HepG2 (cell line): ENCODE results near the gene DNAJC12. TPM values are rescaled to one million over a fixed set of nuclear protein-coding genes. Genes with fewer than 3 reads are reported as not detected.

Source experiments
- MBD4 ChIP-seq: IDR thresholded peaks from 2 replicates; pipeline ENCODE4 v1.6.1; 2012; ENCODE audit warnings: low read length, inconsistent platforms, borderline replicate concordance
- RARA ChIP-seq: IDR thresholded peaks from 2 replicates; pipeline ENCODE4 v1.6.1; 2016; ENCODE audit warnings: missing genetic modification reagents, missing compliant biosample characterization
- TAF15 ChIP-seq: fragments of 200-400 bp; formaldehyde crosslinking; IDR thresholded peaks from one replicate; pipeline ENCODE4 v1.6.1; 2018; ENCODE audit warnings: mild to moderate bottlenecking, low read depth, low read length; ENCODE audit not compliant: poor library complexity, severe bottlenecking
- TP53 ChIP-seq: sonication (generic); formaldehyde crosslinking; conservative IDR thresholded peaks from 2 replicates; pipeline ENCODE4 v1.4.0; 2020; ENCODE audit warnings: missing genetic modification reagents
- ZBTB40 ChIP-seq, 2 experiments: fragments of 450-650 bp in 1 of 2; sonication (generic) in 1 of 2; formaldehyde crosslinking in 1 of 2; IDR thresholded peaks; 2 replicates each; pipeline versions ENCODE4 v1.6.1 to v1.8.0; 2016 to 2022; ENCODE audit warnings: antibody characterized with exemption in 1 of 2, mild to moderate bottlenecking in 1 of 2, missing genetic modification reagents in 1 of 2
- ZNF180 ChIP-seq: sonication (generic); formaldehyde crosslinking; IDR thresholded peaks from 2 replicates; pipeline ENCODE4 v1.4.0; 2020; ENCODE audit warnings: low read depth, missing genetic modification reagents, borderline replicate concordance
- ZNF260 ChIP-seq: sonication (generic); formaldehyde crosslinking; IDR thresholded peaks from 2 replicates; pipeline ENCODE4 v1.4.0; 2020; ENCODE audit warnings: missing genetic modification reagents, low read depth, mild to moderate bottlenecking, borderline replicate concordance
- ZNF550 ChIP-seq: sonication (generic); formaldehyde crosslinking; IDR thresholded peaks from 2 replicates; pipeline ENCODE4 v1.4.0; 2020; ENCODE audit warnings: mild to moderate bottlenecking, missing genetic modification reagents, borderline replicate concordance
- ZNF572 ChIP-seq: sonication (generic); formaldehyde crosslinking; IDR thresholded peaks from 2 replicates; pipeline ENCODE4 v1.5.1; 2020; ENCODE audit warnings: mild to moderate bottlenecking, missing genetic modification reagents
- polyA plus RNA-seq, 8 experiments: library from polyadenylated mRNA; depleted of rRNA in 3 of 8; stranded (reverse) in 7 of 8; unstranded in 1 of 8; fragments of >200 nt; fragmentation: Illumina TruSeq in 4 of 8; extraction: Trizol in 4 of 8; gene quantifications; 2 replicates each; pipeline versions ENCODE4 v1.2.1 to v1.2.3, GENCODE V29; 2011 to 2016; ENCODE audit warnings: low read depth in 4 of 8, missing spikeins in 1 of 8, mixed read lengths in 1 of 8; ENCODE audit not compliant: insufficient read depth in 1 of 8
- total RNA-seq, 5 experiments: library from RNA; depleted of rRNA; stranded (reverse); fragments of >200 nt; fragmentation: Illumina TruSeq; extraction: Trizol; gene quantifications; 2 replicates each; pipeline ENCODE4 v1.2.3, GENCODE V29; 2016; ENCODE audit warnings: low read depth in 1 of 5
- TF ChIP-seq, protein P1 (sequence below): sonication (generic); formaldehyde crosslinking; IDR thresholded peaks from 2 replicates; pipeline ENCODE4 v1.9.0; 2021; ENCODE audit warnings: missing genetic modification reagents, borderline replicate concordance
- TF ChIP-seq, protein P2 (sequence below): sonication (generic); formaldehyde crosslinking; conservative IDR thresholded peaks from 2 replicates; pipeline ENCODE4 v1.4.0; 2020; ENCODE audit warnings: missing genetic modification reagents
- TF ChIP-seq, protein P3 (sequence below): sonication (generic); formaldehyde crosslinking; IDR thresholded peaks from 2 replicates; pipeline ENCODE4 v1.4.0; 2020; ENCODE audit warnings: missing genetic modification reagents

The DNAJC12 gene
- total and polyA plus RNA-seq, 2 of the 13 experiments (the other 11 are each of a cell fraction or from before 2014, with no cell fraction given), result 11.6 to 43.9 TPM

GRCh38 chr10:67843284-67843683 is 5.3 kb upstream of the DNAJC12 start (continued):
- TF ChIP-seq, protein P1, sequence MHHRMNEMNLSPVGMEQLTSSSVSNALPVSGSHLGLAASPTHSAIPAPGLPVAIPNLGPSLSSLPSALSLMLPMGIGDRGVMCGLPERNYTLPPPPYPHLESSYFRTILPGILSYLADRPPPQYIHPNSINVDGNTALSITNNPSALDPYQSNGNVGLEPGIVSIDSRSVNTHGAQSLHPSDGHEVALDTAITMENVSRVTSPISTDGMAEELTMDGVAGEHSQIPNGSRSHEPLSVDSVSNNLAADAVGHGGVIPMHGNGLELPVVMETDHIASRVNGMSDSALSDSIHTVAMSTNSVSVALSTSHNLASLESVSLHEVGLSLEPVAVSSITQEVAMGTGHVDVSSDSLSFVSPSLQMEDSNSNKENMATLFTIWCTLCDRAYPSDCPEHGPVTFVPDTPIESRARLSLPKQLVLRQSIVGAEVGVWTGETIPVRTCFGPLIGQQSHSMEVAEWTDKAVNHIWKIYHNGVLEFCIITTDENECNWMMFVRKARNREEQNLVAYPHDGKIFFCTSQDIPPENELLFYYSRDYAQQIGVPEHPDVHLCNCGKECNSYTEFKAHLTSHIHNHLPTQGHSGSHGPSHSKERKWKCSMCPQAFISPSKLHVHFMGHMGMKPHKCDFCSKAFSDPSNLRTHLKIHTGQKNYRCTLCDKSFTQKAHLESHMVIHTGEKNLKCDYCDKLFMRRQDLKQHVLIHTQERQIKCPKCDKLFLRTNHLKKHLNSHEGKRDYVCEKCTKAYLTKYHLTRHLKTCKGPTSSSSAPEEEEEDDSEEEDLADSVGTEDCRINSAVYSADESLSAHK, result no peak
- no peak for TF ChIP-seq ZNF180 (CRISPR knock-in tag)
- TF ChIP-seq ZNF260 (CRISPR knock-in tag), result no peak
- TF ChIP-seq ZBTB40 (IDR thresholded peaks at IDR 0.05), result no peak
- no peak for TF ChIP-seq ZBTB40 (CRISPR knock-in tag; IDR thresholded peaks at IDR 0.05)
- no peak for TF ChIP-seq TP53 (CRISPR knock-in tag)
- TF ChIP-seq TAF15, result no peak
- TF ChIP-seq, protein P2, sequence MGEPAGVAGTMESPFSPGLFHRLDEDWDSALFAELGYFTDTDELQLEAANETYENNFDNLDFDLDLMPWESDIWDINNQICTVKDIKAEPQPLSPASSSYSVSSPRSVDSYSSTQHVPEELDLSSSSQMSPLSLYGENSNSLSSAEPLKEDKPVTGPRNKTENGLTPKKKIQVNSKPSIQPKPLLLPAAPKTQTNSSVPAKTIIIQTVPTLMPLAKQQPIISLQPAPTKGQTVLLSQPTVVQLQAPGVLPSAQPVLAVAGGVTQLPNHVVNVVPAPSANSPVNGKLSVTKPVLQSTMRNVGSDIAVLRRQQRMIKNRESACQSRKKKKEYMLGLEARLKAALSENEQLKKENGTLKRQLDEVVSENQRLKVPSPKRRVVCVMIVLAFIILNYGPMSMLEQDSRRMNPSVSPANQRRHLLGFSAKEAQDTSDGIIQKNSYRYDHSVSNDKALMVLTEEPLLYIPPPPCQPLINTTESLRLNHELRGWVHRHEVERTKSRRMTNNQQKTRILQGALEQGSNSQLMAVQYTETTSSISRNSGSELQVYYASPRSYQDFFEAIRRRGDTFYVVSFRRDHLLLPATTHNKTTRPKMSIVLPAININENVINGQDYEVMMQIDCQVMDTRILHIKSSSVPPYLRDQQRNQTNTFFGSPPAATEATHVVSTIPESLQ, result no peak
- no peak for TF ChIP-seq ZNF572
- no peak for TF ChIP-seq RARA (CRISPR knock-in tag)
- TF ChIP-seq, protein P3, sequence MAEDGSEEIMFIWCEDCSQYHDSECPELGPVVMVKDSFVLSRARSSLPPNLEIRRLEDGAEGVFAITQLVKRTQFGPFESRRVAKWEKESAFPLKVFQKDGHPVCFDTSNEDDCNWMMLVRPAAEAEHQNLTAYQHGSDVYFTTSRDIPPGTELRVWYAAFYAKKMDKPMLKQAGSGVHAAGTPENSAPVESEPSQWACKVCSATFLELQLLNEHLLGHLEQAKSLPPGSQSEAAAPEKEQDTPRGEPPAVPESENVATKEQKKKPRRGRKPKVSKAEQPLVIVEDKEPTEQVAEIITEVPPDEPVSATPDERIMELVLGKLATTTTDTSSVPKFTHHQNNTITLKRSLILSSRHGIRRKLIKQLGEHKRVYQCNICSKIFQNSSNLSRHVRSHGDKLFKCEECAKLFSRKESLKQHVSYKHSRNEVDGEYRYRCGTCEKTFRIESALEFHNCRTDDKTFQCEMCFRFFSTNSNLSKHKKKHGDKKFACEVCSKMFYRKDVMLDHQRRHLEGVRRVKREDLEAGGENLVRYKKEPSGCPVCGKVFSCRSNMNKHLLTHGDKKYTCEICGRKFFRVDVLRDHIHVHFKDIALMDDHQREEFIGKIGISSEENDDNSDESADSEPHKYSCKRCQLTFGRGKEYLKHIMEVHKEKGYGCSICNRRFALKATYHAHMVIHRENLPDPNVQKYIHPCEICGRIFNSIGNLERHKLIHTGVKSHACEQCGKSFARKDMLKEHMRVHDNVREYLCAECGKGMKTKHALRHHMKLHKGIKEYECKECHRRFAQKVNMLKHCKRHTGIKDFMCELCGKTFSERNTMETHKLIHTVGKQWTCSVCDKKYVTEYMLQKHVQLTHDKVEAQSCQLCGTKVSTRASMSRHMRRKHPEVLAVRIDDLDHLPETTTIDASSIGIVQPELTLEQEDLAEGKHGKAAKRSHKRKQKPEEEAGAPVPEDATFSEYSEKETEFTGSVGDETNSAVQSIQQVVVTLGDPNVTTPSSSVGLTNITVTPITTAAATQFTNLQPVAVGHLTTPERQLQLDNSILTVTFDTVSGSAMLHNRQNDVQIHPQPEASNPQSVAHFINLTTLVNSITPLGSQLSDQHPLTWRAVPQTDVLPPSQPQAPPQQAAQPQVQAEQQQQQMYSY (CRISPR knock-in tag), result no peak
- no peak for TF ChIP-seq MBD4
- no peak for TF ChIP-seq ZNF550 (CRISPR knock-in tag)
